ENCODE data around the gene TNFRSF13B. TPM values are rescaled to one million over a fixed set of nuclear protein-coding genes. Genes with fewer than 3 reads are reported as not detected.

Gene TNFRSF13B
- total and polyA plus RNA-seq, 4 donors, result not detected

Small RNA genes lying within 50 kb of the gene (small RNA-seq; reads per million reads assigned to genes)
- not detected for gene AL353996.1 (ENCODE audit: low replicate concordance)

Other genes starting within 250 kb of the TNFRSF13B start
- 100 to 1,000 TPM in 1 of 2 donors, 10 to 100 TPM in 1; 87.7 to 161 TPM for gene MPRIP, start 70.3 kb upstream of the TNFRSF13B start, total RNA-seq
- 100 to 1,000 TPM; 164 to 186 TPM for gene MPRIP, start 70.3 kb upstream of the TNFRSF13B start, polyA plus RNA-seq (ENCODE audit: insufficient read length in 2 of 2)
- 10 to 100 TPM; 10.2 to 11.0 TPM for gene PLD6, start 234.2 kb upstream of the TNFRSF13B start, total RNA-seq
- gene PLD6, start 234.2 kb upstream of the TNFRSF13B start, polyA plus RNA-seq (ENCODE audit: insufficient read length in 2 of 2), result 10 to 100 TPM; 12.6 to 14.7 TPM

Measured in spinal cord (tissue), 4 donors.